ENCODE measurements around the gene DUSP9.

DNA sequence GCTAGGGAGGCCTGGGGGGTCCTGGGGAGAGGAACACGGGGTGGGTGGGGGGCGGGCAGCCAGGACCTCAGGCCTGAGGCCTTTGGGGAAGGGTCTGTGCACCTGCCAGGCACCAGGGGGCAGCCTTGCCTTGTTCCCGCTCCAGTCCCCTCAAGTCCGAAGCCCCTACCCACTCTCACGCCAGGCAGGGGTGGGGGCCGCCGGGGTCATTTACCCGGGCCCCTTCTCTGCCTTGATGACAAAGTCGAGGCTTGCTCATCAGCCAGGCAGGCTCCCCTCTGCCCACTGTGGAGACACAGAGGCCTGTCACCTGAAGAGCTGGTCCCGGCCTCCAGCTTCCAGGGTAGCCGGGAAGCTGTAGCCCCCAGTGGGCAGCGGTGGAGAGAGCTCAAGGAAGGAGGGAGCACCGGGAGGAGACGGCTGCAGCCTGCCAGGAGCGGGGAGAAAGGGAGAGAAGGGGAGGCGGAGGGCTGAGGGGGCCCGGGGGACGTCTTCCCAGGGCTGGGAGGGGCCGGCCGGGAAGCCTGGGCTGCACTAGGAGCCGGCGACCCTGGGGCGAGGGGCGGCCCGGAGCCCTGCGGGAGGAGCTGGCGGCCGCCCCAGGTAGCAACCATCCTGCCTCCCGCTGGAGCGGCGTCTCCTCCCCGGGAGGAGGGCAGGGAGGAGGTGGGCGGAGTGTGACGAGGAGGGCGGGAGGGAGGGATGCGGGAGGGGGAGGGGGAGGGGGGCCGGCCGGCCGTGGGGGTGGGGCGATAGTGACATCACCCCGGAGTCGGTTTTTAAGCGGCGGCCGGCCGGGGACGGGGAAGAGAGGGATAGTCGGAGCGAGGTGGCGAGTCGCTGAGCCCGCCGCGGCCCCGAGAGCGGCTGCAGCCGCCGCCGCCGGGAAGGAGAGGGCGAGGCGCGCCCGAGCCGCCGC is 40.4 kb downstream of the DUSP9 start, which contains the start of gene SLC6A8:
- TF ChIP-seq, protein P1, sequence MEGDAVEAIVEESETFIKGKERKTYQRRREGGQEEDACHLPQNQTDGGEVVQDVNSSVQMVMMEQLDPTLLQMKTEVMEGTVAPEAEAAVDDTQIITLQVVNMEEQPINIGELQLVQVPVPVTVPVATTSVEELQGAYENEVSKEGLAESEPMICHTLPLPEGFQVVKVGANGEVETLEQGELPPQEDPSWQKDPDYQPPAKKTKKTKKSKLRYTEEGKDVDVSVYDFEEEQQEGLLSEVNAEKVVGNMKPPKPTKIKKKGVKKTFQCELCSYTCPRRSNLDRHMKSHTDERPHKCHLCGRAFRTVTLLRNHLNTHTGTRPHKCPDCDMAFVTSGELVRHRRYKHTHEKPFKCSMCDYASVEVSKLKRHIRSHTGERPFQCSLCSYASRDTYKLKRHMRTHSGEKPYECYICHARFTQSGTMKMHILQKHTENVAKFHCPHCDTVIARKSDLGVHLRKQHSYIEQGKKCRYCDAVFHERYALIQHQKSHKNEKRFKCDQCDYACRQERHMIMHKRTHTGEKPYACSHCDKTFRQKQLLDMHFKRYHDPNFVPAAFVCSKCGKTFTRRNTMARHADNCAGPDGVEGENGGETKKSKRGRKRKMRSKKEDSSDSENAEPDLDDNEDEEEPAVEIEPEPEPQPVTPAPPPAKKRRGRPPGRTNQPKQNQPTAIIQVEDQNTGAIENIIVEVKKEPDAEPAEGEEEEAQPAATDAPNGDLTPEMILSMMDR (IDR thresholded peaks at IDR 0.05; ENCODE audit: poor library complexity, severe bottlenecking) = peak; percentile 37
- TF ChIP-seq, protein P2, sequence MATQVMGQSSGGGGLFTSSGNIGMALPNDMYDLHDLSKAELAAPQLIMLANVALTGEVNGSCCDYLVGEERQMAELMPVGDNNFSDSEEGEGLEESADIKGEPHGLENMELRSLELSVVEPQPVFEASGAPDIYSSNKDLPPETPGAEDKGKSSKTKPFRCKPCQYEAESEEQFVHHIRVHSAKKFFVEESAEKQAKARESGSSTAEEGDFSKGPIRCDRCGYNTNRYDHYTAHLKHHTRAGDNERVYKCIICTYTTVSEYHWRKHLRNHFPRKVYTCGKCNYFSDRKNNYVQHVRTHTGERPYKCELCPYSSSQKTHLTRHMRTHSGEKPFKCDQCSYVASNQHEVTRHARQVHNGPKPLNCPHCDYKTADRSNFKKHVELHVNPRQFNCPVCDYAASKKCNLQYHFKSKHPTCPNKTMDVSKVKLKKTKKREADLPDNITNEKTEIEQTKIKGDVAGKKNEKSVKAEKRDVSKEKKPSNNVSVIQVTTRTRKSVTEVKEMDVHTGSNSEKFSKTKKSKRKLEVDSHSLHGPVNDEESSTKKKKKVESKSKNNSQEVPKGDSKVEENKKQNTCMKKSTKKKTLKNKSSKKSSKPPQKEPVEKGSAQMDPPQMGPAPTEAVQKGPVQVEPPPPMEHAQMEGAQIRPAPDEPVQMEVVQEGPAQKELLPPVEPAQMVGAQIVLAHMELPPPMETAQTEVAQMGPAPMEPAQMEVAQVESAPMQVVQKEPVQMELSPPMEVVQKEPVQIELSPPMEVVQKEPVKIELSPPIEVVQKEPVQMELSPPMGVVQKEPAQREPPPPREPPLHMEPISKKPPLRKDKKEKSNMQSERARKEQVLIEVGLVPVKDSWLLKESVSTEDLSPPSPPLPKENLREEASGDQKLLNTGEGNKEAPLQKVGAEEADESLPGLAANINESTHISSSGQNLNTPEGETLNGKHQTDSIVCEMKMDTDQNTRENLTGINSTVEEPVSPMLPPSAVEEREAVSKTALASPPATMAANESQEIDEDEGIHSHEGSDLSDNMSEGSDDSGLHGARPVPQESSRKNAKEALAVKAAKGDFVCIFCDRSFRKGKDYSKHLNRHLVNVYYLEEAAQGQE (IDR thresholded peaks at IDR 0.05; ENCODE audit: borderline replicate concordance) = peak; percentile 34
- TF ChIP-seq EZH2 (IDR thresholded peaks at IDR 0.05; ENCODE audit: borderline replicate concordance, insufficient read depth, low read length, poor library complexity, severe bottlenecking) (no peak), POLR2AphosphoS5 (IDR thresholded peaks at IDR 0.05) (peak; percentile 68), TAF1 (IDR thresholded peaks at IDR 0.05; ENCODE audit: low read depth) (no peak), RAD21 (conservative IDR thresholded peaks at IDR 0.05) (no peak), SMC3 (conservative IDR thresholded peaks at IDR 0.05; ENCODE audit: poor library complexity) (no peak), EP300 (conservative IDR thresholded peaks at IDR 0.05; ENCODE audit: poor library complexity, severe bottlenecking) (no peak), MXI1 (conservative IDR thresholded peaks at IDR 0.05; ENCODE audit: poor library complexity, severe bottlenecking) (no peak)

Data from neural cell (in vitro differentiated cells).